Stomach smooth muscle (tissue), 2 donors: Measurements from ENCODE around the gene SNED1.

Source experiments
- H3K27ac ChIP-seq: one replicate; pipeline ENCODE4 v1.7.0; 2013; ENCODE audit warnings: mild to moderate bottlenecking, low read length, inconsistent platforms
- H3K27me3 ChIP-seq, 2 donors: one replicate each; pipeline ENCODE4 v1.7.0; 2013; ENCODE audit warnings: low read length in 2 of 2; ENCODE audit not compliant: insufficient read depth in 2 of 2, control insufficient read depth in 1 of 2
- H3K36me3 ChIP-seq, 2 donors: one replicate each; pipeline ENCODE4 v1.7.0; 2013; ENCODE audit warnings: low read length in 2 of 2; ENCODE audit not compliant: control insufficient read depth in 2 of 2, insufficient read depth in 2 of 2
- H3K4me1 ChIP-seq: one replicate; pipeline ENCODE4 v1.7.0; 2013; ENCODE audit warnings: low read length; ENCODE audit not compliant: control insufficient read depth, insufficient read depth
- H3K4me3 ChIP-seq, 2 donors: one replicate each; pipeline ENCODE4 v1.7.0; 2013; ENCODE audit warnings: low read length in 2 of 2
- H3K9ac ChIP-seq, 2 donors: one replicate each; pipeline ENCODE4 v1.7.0; 2013; ENCODE audit warnings: low read length in 2 of 2, mild to moderate bottlenecking in 1 of 2
- H3K9me3 ChIP-seq, 2 donors: one replicate each; pipeline ENCODE4 v1.7.0; 2013; ENCODE audit warnings: low read length in 2 of 2; ENCODE audit not compliant: control insufficient read depth in 2 of 2
- donor health status: healthy.
- donor health status: Pancreatic carcinoma.

SNED1 gene

GRCh38 chr2:240997141-240997855, 1.1 kb upstream of the SNED1 start:
- no peaks in the 10 kb centered on the region for H3K27me3 ChIP-seq
- H3K9ac ChIP-seq: no peak overlapping the region
- H3K9me3 ChIP-seq: no peaks in the 10 kb centered on the region
- no peak overlapping the region for H3K27ac ChIP-seq
- H3K4me3 ChIP-seq: peak overlapping the region in 1 of 2 donors; percentile 78
- no peaks in the 10 kb centered on the region for H3K36me3 ChIP-seq
- peaks cover 30% of the 10 kb centered on the region for H3K4me1 ChIP-seq

GRCh38 chr2:240998706-240998994, 232 bp downstream of the SNED1 start:
- Histone ChIP-seq H3K9ac (no peak overlapping the region), H3K4me1 (peaks cover 25% of the 10 kb centered on the region), H3K27ac (no peak overlapping the region), H3K4me3 (peak overlapping the region; percentile 35 to 78), H3K36me3 (peaks cover 0 to 4% of the 10 kb centered on the region in 2 donors), H3K9me3 (peaks cover 1 to 6% of the 10 kb centered on the region in 2 donors), H3K27me3 (no peaks in the 10 kb centered on the region)

- H3K4me1 ChIP-seq: peaks cover 25% of the 10 kb centered on the region
- H3K4me3 ChIP-seq: peak overlapping the region; percentile 35 to 78
- H3K36me3 ChIP-seq: peaks cover 0 to 6% of the 10 kb centered on the region in 2 donors
- no peaks in the 10 kb centered on the region for H3K27me3 ChIP-seq
- H3K9ac ChIP-seq: peak overlapping the region in 1 of 2 donors; percentile 28
- H3K9me3 ChIP-seq: peaks cover 2 to 11% of the 10 kb centered on the region in 2 donors
- no peak overlapping the region for H3K27ac ChIP-seq
These were observed 775 bp downstream of the SNED1 start for GRCh38 chr2:240998995-240999791.

GRCh38 chr2:240999873-241000541, 1.6 kb downstream of the SNED1 start:
- H3K4me1 ChIP-seq: peaks cover 25% of the 10 kb centered on the region
- peak overlapping the region in 1 of 2 donors; percentile 78 for H3K4me3 ChIP-seq
- peaks cover 2 to 15% of the 10 kb centered on the region in 2 donors for H3K9me3 ChIP-seq
- H3K9ac ChIP-seq: no peak overlapping the region
- H3K36me3 ChIP-seq: peaks cover 0 to 6% of the 10 kb centered on the region in 2 donors
- H3K27me3 ChIP-seq: no peaks in the 10 kb centered on the region
- H3K27ac ChIP-seq: no peak overlapping the region

GRCh38 chr2:241000831-241001321, 2.5 kb downstream of the SNED1 start:
- Histone ChIP-seq H3K27me3 (no peaks in the 10 kb centered on the region), H3K9ac (no peak overlapping the region), H3K36me3 (peaks cover 0 to 6% of the 10 kb centered on the region in 2 donors), H3K4me3 (no peak overlapping the region), H3K4me1 (peaks cover 25% of the 10 kb centered on the region), H3K9me3 (peaks cover 2 to 15% of the 10 kb centered on the region in 2 donors), H3K27ac (no peak overlapping the region)

GRCh38 chr2:241001413-241002274, 3.2 kb downstream of the SNED1 start:
- peaks cover 0 to 6% of the 10 kb centered on the region in 2 donors for H3K36me3 ChIP-seq
- no peak overlapping the region for H3K9ac ChIP-seq
- H3K27me3 ChIP-seq: no peaks in the 10 kb centered on the region
- peaks cover 2 to 15% of the 10 kb centered on the region in 2 donors for H3K9me3 ChIP-seq
- no peak overlapping the region for H3K4me3 ChIP-seq
- peaks cover 22% of the 10 kb centered on the region for H3K4me1 ChIP-seq
- no peak overlapping the region for H3K27ac ChIP-seq

- no peaks in the 10 kb centered on the region for H3K27me3 ChIP-seq
- H3K9me3 ChIP-seq: peaks cover 2 to 15% of the 10 kb centered on the region in 2 donors
- no peak overlapping the region for H3K4me3 ChIP-seq
- H3K27ac ChIP-seq: no peak overlapping the region
- peaks cover 0 to 6% of the 10 kb centered on the region in 2 donors for H3K36me3 ChIP-seq
- no peak overlapping the region for H3K9ac ChIP-seq
- H3K4me1 ChIP-seq: peaks cover 14% of the 10 kb centered on the region
These were observed 4.0 kb downstream of the SNED1 start for GRCh38 chr2:241002275-241003046.

- no peaks in the 10 kb centered on the region for H3K27me3 ChIP-seq
- peaks cover 8% of the 10 kb centered on the region for H3K4me1 ChIP-seq
- H3K36me3 ChIP-seq: peaks cover 0 to 6% of the 10 kb centered on the region in 2 donors
- H3K9ac ChIP-seq: no peak overlapping the region
- H3K4me3 ChIP-seq: no peak overlapping the region
- H3K9me3 ChIP-seq: peaks cover 2 to 15% of the 10 kb centered on the region in 2 donors
- H3K27ac ChIP-seq: no peak overlapping the region
These were observed 4.6 kb downstream of the SNED1 start for GRCh38 chr2:241003047-241003360.

GRCh38 chr2:241003369-241003768, 5.0 kb downstream of the SNED1 start:
- Histone ChIP-seq H3K36me3 (peaks cover 0 to 6% of the 10 kb centered on the region in 2 donors), H3K27ac (no peak overlapping the region), H3K4me3 (no peak overlapping the region)

More at GRCh38 chr2:241003369-241003768, 5.0 kb downstream of the SNED1 start:
- Histone ChIP-seq H3K4me1 (peaks cover 5% of the 10 kb centered on the region), H3K9me3 (peaks cover 2 to 15% of the 10 kb centered on the region in 2 donors), H3K27me3 (no peaks in the 10 kb centered on the region), H3K9ac (no peak overlapping the region)
